Esophagus muscularis mucosa (tissue), 4 donors: ENCODE results near the gene TAS2R5. TPM values are rescaled to one million over a fixed set of nuclear protein-coding genes. Genes with fewer than 3 reads are reported as not detected.
"Not testable (repeated sequence)": the region's sequence is repeated elsewhere in the genome, so short reads cannot be mapped to it uniquely, and the experiment has no call there.

ENCODE experiments used
- DNase-seq: peaks from one replicate; pipeline ENCODE4 v3.0.0-alpha.2; 2017; ENCODE audit errors: extremely low spot score
- H3K27ac ChIP-seq, 4 donors: fragments of 200-600 bp; sonication (generic); replicated peaks in 1 of 4; 1 replicate in 3 of 4; 2 replicates in 1 of 4; pipeline ENCODE4 v1.5.1; 2016 to 2019; ENCODE audit warnings: mild to moderate bottlenecking in 1 of 4
- H3K27me3 ChIP-seq, 4 donors: fragments of 200-600 bp; sonication (generic); one replicate each; pipeline versions ENCODE4 v1.5.1 to v1.6.0; 2016 to 2019
- H3K36me3 ChIP-seq, 4 donors: fragments of 200-600 bp; sonication (generic); one replicate each; pipeline ENCODE4 v1.5.1; 2016 to 2019
- H3K4me1 ChIP-seq, 4 donors: fragments of 200-600 bp; sonication (generic); one replicate each; pipeline ENCODE4 v1.5.1; 2016 to 2019
- H3K4me3 ChIP-seq, 4 donors: fragments of 200-600 bp; sonication (generic); 1 replicate in 2 of 4; 2 replicates in 2 of 4; pipeline ENCODE4 v1.5.1; 2016 to 2019; ENCODE audit warnings: mild to moderate bottlenecking in 4 of 4, moderate library complexity in 1 of 4
- H3K9me3 ChIP-seq, 4 donors: fragments of 200-600 bp; sonication (generic); 1 replicate in 3 of 4; 2 replicates in 1 of 4; pipeline ENCODE4 v1.5.1; 2016 to 2019
- CTCF ChIP-seq, 3 experiments: fragments of 200-600 bp in 2 of 3; fragments of 450-650 bp in 1 of 3; sonication (generic) in 2 of 3; IDR thresholded peaks; one replicate each; pipeline ENCODE4 v1.5.1; 2017 to 2019; ENCODE audit warnings: antibody characterized with exemption in 3 of 3, mild to moderate bottlenecking in 2 of 3, moderate library complexity in 1 of 3
- EP300 ChIP-seq: sonication (generic); formaldehyde crosslinking; IDR thresholded peaks from one replicate; pipeline ENCODE4 v1.6.1; 2017; ENCODE audit warnings: antibody characterized with exemption
- POLR2A ChIP-seq: fragments of 450-650 bp; IDR thresholded peaks from one replicate; pipeline ENCODE4 v1.6.1; 2017; ENCODE audit warnings: antibody characterized with exemption, moderate library complexity, mild to moderate bottlenecking, low read depth
- POLR2AphosphoS5 ChIP-seq, 2 donors: sonication (generic); formaldehyde crosslinking; IDR thresholded peaks; one replicate each; pipeline ENCODE4 v1.6.1; 2017; ENCODE audit warnings: antibody characterized with exemption in 2 of 2
- WGBS: methylation state at CpG from one replicate; pipeline ENCODE4 v1.1.5; 2018; 5-methylcytosine and 5-hydroxymethylcytosine counted together
- intact Hi-C: fragments of 100-400 bp; cut with DNase I; formaldehyde crosslinking; loops from one replicate; pipeline ENCODE4 v1.15.1; 2023
- total RNA-seq, 4 donors: library from RNA; depleted of rRNA; stranded (reverse); fragments of >200 nt; gene quantifications; one replicate each; pipeline versions ENCODE4 v1.1.0 to v1.2.1, GENCODE V29; 2016

TAS2R5 gene
- total RNA-seq = 1 to 10 TPM in 2 of 4 donors, under 1 TPM in 2; 0.50 to 2.1 (median 0.89) TPM

GRCh38 chr7:141789917-141790316, at the start of gene TAS2R5:
TSS of gene TAS2R5 (plus strand) at chr7:141790217. CDS start at chr7:141790362, 145 bp downstream.
- 78% methylated on average over 5 of the region's 5 CpGs for WGBS
- Histone ChIP-seq H3K27me3 (no peaks in the 10 kb centered on the region), H3K4me3 (no peak within 1 kb of the TSS), H3K9me3 (no peaks in the 10 kb centered on the region), H3K4me1 (no peaks in the 10 kb centered on the region), H3K36me3 (peaks cover 0 to 23% (median 0%) of the 10 kb centered on the region in 4 donors), H3K27ac (no peak within 1 kb of the TSS)
- intact Hi-C loops = no loop called here
- TF ChIP-seq CTCF (IDR thresholded peaks at IDR 0.05) (no peak), POLR2AphosphoS5 (IDR thresholded peaks at IDR 0.05) (no peak), EP300 (no peak), POLR2A (no peak)
- DNase-seq = no peak

GRCh38 chr7:141742229-141742628, 47.8 kb upstream of the TAS2R5 start:
- H3K36me3 ChIP-seq = peaks cover 53 to 72% (median 67%) of the 10 kb centered on the region in 4 donors
- intact Hi-C loops = no loop called here

GRCh38 chr7:141744131-141744530, 45.9 kb upstream of the TAS2R5 start:
- peaks cover 9 to 23% (median 13%) of the 10 kb centered on the region in 4 donors for H3K4me1 ChIP-seq
- no peaks in the 10 kb centered on the region for H3K27me3 ChIP-seq
- WGBS = 94% methylated on average over 2 of the region's 2 CpGs
- H3K27ac ChIP-seq = no peak overlapping the region
- no peak for DNase-seq
- TF ChIP-seq POLR2A (no peak), CTCF (IDR thresholded peaks at IDR 0.05) (no peak), POLR2AphosphoS5 (IDR thresholded peaks at IDR 0.05) (no peak), EP300 (no peak)
- H3K4me3 ChIP-seq = no peak overlapping the region
- H3K36me3 ChIP-seq = peaks cover 65 to 91% (median 80%) of the 10 kb centered on the region in 4 donors
- intact Hi-C loops = no loop called here
- H3K9me3 ChIP-seq = no peaks in the 10 kb centered on the region

More at GRCh38 chr7:141742229-141742628, 47.8 kb upstream of the TAS2R5 start:
- no peak overlapping the region for H3K27ac ChIP-seq
- no peak overlapping the region for H3K4me3 ChIP-seq
- H3K27me3 ChIP-seq = no peaks in the 10 kb centered on the region
- TF ChIP-seq POLR2A = no peak
- no peak for TF ChIP-seq CTCF (IDR thresholded peaks at IDR 0.05)
- TF ChIP-seq EP300 = no peak
- no peak for TF ChIP-seq POLR2AphosphoS5 (IDR thresholded peaks at IDR 0.05)
- no peak for DNase-seq
- peaks cover 15 to 33% (median 22%) of the 10 kb centered on the region in 4 donors for H3K4me1 ChIP-seq
- no peaks in the 10 kb centered on the region for H3K9me3 ChIP-seq
- WGBS = 96% methylated on average over 1 of the region's 1 CpG

GRCh38 chr7:141748396-141748795, 41.6 kb upstream of the TAS2R5 start:
- no peak overlapping the region for H3K27ac ChIP-seq
- DNase-seq = no peak
- H3K27me3 ChIP-seq = no peaks in the 10 kb centered on the region
- intact Hi-C loops = no loop called here
- TF ChIP-seq POLR2A (no peak), CTCF (IDR thresholded peaks at IDR 0.05) (no peak), EP300 (no peak), POLR2AphosphoS5 (IDR thresholded peaks at IDR 0.05) (no peak)
- H3K36me3 ChIP-seq = peaks cover 79 to 100% (median 89%) of the 10 kb centered on the region in 4 donors
- 93% methylated on average over 2 of the region's 2 CpGs for WGBS
- H3K4me3 ChIP-seq = no peak overlapping the region
- H3K4me1 ChIP-seq = no peaks in the 10 kb centered on the region
- H3K9me3 ChIP-seq = peaks cover 0 to 29% (median 16%) of the 10 kb centered on the region in 4 donors

GRCh38 chr7:141751904-141752303, 38.1 kb upstream of the TAS2R5 start:
- peaks cover 0 to 29% (median 16%) of the 10 kb centered on the region in 4 donors for H3K9me3 ChIP-seq
- intact Hi-C loops, H3K27me3 ChIP-seq, DNase-seq, H3K27ac ChIP-seq, H3K4me3 ChIP-seq, H3K4me1 ChIP-seq: not testable (repeated sequence)
- 99% methylated on average over 10 of the region's 10 CpGs for WGBS
- H3K36me3 ChIP-seq = peaks cover 46 to 100% (median 72%) of the 10 kb centered on the region in 4 donors
